Prostate gland (tissue), 2 donors: ENCODE results near the gene FHL5.

Experiments
- CTCF ChIP-seq, 4 experiments: fragments of 200-600 bp in 2 of 4; fragments of 450-650 bp in 2 of 4; sonication (generic) in 2 of 4; IDR thresholded peaks; 1 replicate in 3 of 4; 2 replicates in 1 of 4; pipeline ENCODE4 v1.5.1; 2016 to 2019; ENCODE audit warnings: antibody characterized with exemption in 4 of 4, mild to moderate bottlenecking in 2 of 4, moderate library complexity in 2 of 4
- POLR2A ChIP-seq: fragments of 450-650 bp; IDR thresholded peaks from one replicate; pipeline ENCODE4 v1.6.1; 2016; ENCODE audit warnings: antibody characterized with exemption, mild to moderate bottlenecking

- TF ChIP-seq CTCF (IDR thresholded peaks at IDR 0.05) (no peak), POLR2A (no peak)
Measured at GRCh38 chr6:96563853-96564252, 925 bp downstream of the FHL5 start.
